SW480 (cell line): ENCODE data around the gene TICRR.
"Not testable (repeated sequence)": the region's sequence is repeated elsewhere in the genome, so short reads cannot be mapped to it uniquely, and the experiment has no call there.

Experiments used
- DNase-seq: peaks from one replicate; pipeline ENCODE4 v3.0.0-alpha.2; 2016; ENCODE audit warnings: low spot score

TICRR gene

DNA sequence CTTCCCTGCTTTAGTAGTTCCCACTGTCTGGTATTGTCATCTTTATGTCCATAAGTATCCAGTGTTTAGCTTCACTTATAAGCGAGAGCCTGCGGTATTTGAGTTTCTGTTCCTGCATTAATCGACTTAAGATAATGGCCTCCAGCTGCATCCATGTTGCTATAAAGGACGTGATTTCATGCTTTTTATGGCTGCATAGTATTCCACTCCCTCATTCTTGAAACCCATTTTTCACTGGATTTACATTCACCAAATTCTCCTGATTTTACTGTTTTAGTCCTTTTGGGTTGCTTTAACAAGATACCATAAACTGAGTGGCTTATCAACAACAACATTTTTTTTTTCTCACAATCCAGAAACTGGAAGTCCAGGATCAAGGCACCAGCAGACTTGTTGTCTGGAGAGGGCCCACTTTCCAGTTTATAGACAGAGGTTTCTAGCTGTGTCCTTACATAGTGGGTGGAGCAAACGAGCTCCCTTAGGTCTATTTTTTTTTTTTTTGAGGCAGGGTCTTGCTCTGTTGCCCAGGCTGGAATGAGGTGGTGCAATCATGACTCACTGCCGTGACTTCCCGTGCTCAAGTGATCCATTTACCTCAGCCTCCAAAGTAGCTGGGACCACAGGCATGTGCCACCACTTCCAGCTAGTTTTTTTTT, 6.1 kb upstream of the TICRR start:
- DNase-seq = no peak

DNA sequence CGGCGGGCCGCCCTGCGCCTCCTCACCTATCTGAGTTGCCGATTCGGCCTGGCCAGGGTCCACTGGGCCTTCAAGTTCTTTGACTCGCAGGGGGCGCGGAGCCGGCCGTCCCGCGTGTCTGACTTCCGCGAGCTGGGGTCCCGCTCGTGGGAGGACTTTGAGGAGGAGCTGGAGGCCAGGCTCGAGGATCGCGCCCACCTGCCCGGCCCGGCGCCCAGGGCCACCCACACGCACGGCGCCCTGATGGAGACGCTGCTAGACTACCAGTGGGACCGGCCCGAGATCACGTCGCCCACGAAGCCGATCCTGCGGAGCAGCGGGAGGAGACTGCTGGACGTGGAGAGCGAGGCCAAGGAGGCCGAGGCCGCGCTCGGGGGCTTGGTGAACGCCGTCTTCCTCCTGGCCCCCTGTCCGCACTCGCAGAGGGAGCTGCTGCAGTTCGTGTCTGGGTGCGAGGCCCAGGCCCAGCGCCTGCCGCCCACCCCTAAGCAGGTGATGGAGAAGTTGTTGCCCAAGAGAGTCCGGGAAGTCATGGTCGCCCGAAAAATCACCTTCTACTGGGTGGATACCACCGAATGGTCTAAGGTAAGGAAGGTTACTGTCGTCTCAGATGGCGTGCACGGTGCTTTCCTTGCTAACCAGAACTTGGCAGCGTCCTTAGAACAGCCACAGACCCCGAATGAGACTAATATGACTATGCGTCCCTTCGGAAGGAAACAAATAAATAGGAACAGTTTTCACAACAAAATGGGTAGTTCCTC, 567 bp downstream of the TICRR start:
- peak; percentile 14 for DNase-seq

DNA sequence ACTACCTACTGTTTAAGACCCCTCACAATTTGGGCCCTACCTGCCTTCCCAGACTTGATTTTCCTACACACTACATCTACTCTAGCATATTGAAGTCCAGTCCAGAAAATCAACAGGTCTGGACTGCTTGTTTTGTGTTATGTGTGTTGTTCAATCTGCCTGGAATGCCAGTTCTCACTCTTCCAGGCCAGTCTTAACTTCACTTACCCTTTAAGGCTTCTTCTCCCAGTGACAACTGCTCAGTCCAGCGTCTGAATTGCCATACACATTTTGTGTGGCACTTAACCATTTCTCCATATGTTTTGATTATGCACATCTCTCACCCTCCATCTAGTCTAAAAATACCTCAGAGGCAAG, 1.1 kb downstream of the TICRR start:
- no peak for DNase-seq

DNA sequence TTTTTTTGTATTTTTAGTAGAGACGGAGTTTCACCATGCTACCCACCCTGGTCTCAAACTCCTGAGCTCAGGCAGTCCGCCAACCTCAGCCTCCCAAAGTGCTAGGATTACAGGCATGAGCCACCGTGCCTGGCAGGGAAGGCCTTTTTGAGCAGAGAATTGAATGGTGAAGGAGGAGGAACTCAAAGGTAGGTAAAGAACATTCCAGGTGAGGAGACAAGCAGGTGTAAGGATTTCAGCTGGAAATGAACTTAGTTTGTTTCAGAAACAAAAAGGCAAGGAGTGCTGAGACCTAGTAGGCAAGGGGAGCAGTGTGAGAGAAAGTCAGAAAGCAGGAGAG, 2.5 kb downstream of the TICRR start:
- DNase-seq = no peak

DNA sequence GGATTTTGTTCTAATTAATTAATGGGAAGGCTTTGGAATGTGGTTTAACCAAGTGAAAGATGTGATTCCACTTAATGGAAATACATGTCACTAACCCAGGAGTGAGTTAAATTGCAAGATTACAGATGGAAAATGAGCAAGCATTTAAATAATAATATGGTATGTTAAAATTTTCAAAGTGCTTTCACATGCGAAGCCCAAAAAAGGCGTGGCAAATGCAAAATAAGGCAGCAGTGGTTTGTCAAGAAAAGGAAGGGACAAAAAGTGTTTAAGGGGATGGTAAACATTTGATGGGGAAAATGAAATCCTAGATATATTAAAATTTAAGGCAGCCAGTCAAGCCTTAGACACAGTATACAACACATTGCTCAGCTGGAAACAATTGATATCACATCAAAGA, 2.9 kb downstream of the TICRR start:
- DNase-seq = no peak

DNA sequence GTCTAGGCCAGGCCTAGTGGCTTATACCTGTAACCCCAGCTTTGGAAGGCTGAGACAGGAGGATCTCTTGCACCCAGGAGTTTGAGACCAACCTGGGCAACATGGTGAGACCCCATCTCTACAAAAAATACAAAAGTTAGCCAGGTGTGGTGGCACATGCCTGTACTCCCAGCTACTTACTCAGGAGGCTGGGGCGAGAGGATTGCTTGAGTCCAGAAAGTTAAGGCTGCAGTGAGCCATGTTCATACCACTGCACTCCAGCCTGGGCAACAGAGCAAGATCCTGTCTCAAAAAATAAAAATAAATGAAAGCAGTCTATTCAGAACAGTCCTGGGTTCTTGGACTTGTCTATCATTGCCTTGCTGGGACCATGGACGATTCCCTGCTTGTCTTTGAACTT, 5.5 kb downstream of the TICRR start:
- DNase-seq = not testable (repeated sequence)

DNA sequence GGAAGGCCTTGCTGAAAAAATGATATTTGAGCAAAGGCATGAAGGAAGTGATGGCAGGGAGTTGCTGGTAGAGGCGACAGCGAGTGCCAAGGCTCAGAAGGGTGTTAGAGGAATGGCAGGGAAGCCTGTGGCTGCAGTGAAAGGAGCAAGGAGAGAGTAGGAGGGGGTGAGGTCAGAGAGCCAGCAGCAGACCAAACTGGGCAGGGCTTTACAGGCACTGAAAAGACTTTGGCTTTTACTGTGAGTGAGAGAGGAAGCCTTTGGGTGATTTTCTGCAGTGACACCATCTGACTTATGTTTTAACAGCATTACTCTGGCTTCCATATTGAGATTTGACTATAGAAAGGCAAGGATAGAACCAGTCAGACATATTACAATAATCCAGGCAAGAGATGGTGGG, 11.4 kb downstream of the TICRR start:
- DNase-seq = no peak

DNA sequence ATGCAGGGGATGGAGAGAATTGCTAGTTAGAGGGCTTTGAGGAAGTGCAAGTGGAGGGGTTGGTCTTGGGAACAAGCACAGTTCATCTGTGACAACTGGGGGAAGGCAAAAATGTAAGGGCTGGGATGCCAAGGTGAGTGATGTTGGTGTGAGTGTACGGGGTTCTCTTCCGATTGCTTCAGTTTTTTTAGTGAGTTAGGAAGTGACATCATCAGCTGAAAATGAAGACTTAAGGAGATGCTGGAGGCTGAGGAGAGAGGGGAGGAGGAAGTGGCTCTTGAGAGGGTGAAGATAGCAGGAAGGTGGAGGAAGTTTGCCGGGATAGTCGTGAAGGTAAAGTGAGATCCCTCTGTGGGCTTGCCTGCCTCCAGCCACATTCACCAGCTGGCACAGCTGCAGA, 12.7 kb downstream of the TICRR start:
- DNase-seq = no peak

DNA sequence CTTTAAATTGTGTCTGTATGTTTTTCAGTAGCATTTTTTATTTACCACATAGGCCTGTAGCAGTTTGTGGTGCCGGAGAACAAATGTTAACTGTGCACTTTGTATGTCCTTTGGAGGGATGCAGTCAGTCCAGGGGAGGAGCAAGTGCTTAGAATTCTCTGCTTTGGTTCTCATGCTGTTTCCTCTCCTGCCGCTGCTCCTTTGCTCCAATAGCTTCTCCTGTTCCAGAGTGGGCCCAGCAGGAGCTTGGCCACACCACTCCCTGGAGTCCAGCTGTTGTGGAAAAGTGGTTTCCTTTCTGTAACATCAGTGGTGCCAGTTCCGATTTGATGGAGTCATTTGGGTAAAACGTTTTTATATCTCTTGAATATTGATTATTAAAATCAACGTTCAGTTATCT, 16.6 kb downstream of the TICRR start:
- no peak for DNase-seq

DNA sequence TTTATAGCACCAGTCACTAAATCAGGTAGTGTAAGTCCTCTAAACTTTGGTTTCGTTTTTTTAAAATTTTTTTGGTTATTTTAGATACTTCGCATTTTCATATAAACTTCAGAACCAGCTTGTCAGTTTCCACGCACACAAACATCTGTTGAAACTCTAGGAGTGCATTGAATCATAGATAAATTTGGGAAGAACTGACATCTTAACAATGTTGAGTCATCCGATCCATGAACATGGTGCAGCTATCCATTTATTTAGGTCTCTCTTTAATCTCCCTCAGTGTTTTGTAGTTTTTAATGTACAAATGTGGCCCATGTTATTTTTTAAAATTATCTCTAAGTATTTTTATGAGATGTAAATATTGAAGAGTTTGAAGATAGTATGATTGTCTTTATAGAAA, 17.7 kb downstream of the TICRR start:
- DNase-seq = no peak

DNA sequence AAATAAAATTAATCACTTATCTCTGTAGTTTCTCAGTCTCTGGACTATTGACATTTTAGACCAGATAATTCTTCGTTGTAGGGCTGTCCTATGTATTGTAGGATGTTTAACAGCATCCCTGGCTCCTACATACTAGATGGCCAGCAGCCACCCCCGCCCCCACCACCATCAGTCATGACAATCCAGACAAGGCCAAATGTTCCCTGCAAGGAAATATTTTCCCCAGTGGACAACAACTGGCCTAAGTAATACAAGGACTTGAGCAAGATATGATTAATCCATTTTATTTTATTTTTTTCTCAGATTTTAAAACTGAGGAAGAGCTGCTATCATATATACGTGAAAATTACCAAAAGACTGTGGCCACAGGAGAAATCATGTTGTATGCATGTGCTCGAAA, 23.8 kb downstream of the TICRR start:
- DNase-seq = no peak

DNA sequence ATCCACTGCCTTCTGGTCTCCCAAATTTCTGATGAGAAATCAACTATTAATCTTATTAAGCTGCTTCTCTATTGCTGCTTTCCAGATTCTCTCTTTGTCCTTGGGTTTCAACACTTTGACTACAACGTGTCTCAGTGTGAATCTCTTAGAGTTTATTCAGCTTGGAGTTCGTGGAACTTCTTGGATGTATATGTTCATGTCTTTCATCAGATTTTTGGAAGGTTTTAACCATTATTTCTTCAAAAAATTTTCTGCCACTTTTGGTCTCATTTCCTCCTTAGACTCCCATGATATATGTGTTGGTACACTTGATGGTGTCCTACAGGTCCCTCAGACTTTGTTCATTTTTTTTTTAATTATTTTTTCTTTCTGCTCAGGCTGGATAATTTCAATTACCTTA, 36.0 kb downstream of the TICRR start:
- DNase-seq = no peak

DNA sequence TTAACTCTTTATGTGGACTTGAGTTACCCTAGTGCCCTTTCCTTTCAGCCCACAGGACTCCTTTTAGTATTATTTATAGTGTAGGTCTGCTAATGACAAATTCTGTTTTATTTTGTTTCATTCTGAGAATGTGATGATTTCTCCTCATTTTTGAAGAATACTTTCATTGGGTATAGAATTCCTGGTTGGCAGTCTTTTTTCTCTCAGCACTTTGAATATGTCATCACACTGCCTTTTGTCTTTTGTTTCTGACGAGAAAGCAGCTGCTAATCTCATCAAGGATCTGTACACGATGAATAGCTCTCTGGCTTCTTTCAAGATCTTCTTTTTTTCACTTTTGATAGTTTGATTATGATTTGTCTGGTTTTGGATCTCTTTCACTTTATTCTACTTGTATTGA, 37.8 kb downstream of the TICRR start:
- DNase-seq = no peak

DNA sequence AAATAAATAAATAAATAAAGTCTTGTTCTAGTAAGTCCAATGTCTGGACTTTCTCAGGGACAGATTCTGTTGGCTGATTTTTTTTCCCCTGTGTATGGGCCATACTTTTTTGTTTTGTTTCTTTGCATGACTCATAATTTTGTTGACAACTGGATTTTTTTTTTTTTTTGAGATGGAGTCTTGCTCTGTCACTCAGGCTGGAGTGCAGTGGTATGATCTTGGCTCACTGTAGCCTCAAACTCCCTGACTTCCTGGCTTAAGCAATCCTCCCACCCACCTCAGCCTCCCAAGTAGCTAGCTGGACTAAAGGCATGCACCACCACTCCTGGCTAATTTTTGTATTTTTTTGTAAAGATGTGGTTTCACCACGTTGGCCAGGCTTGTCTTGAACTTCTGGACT, 38.9 kb downstream of the TICRR start:
- no peak for DNase-seq

DNA sequence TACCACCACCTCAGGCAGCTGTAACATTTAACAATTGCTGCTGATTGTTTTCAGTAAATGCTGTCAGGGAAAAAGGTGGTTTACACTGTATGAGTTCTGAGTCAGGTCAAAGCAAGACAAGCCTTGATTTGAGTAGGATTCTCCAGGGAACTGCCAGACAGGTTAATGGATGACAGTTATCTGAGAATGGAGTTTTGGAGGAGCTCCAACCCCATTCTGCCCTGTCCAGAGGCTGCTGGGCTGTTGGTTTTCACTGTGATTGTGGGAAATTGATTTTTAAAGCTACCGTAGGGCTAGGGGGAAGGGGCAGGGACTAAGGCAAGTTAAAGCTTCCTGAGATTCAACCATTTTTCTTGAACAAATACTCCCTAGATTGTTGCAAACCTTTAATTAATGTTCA, 39.9 kb downstream of the TICRR start:
- no peak for DNase-seq

DNA sequence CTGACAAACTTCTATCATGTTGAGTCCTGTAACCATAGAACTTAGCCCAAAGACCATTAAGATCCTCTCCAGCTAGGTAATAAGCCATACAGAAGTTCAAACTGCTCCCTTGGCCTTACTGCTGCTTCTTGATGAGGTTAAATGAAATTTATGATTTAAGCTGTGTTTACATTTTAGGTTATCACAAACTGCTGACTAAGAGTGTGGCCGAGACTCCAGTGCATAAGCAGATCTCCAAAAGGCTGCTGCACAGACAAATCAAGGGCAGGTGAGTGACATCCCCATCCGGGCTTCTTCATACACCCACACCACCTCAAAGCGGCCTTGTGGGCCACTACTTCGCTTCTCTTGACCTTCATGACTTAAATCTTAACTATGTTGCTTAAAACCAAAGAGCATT, 41.0 kb downstream of the TICRR start:
- DNase-seq = no peak

DNA sequence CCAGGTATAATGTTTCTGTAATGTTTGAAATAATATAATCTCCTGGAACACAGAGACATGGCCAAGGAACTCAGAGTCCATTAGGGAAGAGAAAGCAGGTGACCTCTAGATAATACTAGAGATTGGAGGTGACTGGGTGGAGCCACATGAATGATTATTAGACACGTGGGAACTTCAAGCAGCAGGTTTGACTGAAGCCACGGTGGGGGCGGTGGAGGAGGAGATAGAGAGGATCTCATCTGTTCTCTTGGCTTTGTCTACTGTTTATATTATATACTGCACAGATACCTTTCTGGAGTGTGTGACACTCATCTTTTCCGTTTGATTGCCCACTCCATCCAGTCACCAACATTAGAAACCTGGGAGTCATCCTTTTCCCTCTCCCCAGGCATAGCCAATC, 46.3 kb downstream of the TICRR start:
- DNase-seq = no peak

DNA sequence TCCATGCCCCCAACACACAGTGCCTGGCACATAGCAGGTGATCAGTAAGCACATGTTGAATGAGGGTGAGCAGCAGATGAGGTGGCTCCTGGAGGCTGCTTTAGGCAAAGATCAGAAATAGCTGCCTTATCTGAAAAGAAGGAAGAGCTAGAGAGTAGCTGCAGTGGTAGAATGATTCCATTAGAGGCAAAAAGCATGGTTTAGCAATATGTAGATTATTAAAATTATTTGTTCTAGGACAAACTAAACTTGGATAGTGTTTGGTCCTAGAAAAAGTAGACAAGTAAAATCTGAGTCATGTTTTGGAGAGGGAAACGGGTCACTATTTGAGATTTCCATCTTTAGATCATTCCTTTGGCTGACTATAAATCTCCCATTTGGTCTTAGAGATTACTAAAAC, 47.9 kb downstream of the TICRR start:
- no peak for DNase-seq

DNA sequence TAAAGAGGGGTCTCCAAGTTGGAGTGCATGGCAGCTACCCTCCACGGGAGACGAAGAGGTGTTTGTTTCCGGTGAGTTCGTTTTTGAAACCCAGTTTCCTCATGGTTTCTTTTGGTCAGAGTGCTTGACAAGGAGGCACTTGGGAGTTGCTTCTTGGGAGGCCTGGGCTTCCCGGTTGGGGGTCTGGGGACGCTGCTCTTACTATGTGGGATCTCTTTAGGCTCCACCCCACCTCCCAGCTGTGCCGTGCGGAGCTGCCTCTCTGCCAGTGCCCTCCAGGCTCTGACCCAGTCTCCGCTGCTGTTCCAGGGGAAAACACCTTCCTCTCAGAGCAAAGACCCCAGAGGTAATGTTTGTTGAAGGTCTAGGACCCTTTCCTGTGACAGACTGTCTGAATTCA, 50.4 kb downstream of the TICRR start:
- no peak for DNase-seq

DNA sequence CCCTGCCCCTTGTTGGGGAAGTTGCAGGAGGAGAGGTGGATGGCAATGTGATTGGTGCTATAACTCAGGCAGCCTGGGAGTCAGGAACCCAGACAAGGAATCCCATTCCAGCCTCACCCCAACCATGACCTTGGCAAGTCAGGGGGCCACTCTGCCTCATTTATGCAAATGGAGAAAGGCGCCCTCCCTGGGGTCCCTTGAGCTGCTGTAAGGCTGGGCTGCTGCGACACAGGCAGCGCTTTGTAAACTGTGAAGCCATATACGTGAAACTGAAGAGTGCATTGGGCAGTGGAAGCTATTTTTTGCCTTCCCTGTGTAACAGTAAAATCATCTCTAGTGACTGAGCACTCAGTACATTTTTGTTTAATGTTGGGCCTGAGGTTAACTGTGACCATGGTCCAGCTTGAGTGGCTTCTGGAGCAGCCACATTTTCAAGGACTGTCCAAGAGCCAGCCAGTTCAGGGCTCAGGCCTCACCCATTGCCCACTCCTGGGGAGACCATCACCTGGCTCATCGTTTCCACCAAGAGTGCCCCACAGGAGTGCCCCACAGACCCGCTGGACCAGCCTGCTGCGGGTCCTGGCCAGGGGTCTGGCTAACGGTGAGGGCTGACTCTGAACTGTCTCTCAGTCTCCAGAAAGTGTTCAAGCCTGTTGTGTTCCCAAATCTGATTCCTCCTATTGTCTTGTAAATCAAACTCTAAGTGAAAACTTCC, 52.1 kb downstream of the TICRR start:
- no peak for DNase-seq

DNA sequence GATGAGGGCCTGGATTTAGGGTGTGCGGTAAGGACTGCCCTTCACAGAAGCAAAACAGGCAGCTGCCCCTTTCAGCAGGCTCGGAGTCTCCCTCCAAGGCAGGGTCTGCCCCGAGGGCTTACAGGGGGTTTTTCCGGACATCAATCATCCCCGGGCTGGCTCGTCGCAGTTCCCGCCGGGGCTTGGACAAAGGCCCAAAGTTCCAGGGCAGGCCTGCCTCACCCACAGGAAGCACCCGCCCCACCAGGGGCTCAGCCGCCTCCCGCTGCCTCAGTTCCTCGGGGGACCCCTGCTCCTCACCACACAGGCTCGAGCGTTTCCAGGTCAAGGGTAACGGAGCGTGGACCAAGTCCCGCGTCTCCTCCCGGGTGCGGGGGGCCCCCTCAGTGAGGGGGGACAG, 53.0 kb downstream of the TICRR start:
- no peak for DNase-seq

DNA sequence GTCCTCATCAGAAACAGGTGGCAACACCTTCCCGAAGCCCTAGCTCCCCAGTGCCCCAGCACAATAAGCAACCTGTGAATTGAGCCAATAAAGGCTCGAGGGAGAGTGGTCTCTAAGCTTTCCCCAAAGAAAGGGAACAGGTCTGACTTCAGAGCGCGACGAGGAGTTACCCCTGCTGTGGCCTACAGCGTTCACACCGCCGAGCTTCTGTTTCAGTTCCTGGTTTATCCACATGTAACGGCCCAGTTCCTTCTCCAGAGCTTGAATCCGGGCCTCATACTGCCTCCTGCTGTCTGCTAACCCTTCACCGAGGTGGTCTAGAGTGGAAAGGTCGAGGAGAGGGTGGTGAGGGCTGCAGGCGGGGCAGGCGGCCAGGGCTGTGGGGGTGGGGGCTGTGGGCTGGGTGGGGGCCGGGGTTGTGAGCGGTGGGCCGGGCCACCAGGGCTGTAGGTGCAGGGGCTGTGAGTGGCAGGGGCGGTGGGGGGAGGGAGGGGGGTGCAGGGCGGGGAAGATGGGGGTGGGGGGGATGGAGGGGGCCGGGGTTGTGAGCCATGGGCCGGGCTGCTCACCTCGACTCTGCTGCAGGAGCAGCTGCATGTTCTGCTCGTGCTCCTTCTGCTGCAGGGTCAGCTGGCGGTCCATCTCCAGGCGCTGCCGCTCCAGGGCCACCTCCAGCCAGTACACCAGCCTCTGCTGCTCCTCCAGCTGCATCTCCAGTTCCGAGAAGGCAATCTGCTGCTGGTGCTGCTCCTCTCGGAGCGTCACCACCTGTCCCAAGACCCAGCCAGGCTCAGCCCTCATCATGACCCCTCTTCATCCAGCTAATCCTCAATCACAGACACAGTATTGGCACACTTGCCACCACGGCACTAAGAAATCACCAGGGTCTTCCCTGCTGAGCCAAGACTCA, 53.8 kb downstream of the TICRR start:
- no peak for DNase-seq

DNA sequence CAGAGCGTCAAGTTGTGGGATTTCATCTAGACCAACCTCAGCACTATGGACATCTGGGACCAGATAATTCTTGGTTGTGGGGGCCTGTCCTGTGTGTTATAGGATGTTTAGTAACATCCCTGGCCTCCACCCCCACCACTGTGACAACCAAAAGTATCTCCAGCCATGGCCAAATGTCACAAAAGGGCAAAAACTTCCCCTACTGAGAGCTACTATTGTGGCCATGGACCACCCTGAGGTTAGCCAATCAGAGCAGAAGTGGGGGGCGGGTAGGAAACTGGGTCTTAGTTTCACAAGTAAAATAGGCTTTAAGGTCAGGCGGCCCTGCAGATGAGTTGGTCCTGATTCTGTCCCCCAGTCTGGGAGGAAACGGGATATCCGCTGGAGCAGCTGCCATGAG, 54.6 kb downstream of the TICRR start:
- DNase-seq = no peak
